ENCODE data around the gene PLA2G5. TPM values are rescaled to one million over a fixed set of nuclear protein-coding genes. Genes with fewer than 3 reads are reported as not detected.

Gene PLA2G5
- total RNA-seq, 4 donors from 2014 or later = 0.78 to 4.0 TPM; not detected in 2

DNA sequence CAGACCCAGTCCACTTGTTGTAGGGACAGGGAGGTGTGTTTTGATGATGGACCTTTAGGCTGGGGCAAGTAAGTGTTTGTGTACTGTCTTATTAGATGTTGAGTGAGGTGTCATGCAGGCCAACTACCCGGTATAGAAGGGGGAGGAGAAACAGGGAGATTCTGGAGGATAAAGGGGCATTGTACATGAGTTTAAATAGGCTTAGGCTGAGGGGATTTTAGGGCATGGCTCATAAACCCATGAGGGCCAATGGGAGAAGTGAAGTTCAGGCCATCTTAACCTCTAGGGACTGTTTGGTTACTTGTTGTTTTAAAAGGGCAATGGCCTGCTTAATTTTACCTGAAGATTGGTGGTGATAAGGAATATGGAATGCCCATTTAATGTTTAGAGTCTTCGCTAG, 38.2 kb upstream of the PLA2G5 start:
- 85 to 88% methylated on average over 2 of the region's 2 CpGs for WGBS, 2 donors
- no peak overlapping the region for H3K4me3 ChIP-seq (ENCODE audit: low read depth, poor library complexity, severe bottlenecking)
- intact Hi-C loops (cut with DNase I; ENCODE audit: low total_unique reads) = no loop called here
- TF ChIP-seq CTCF (IDR thresholded peaks at IDR 0.05) = no peak
- TF ChIP-seq POLR2A (IDR thresholded peaks at IDR 0.05) = no peak
- no peak for DNase-seq (ENCODE audit: low spot score in 2 of 2)

GRCh38 chr1:20032425-20032824, 37.6 kb upstream of the PLA2G5 start:
- no peak overlapping the region for H3K4me3 ChIP-seq (ENCODE audit: low read depth, poor library complexity, severe bottlenecking)
- TF ChIP-seq CTCF (IDR thresholded peaks at IDR 0.05) (no peak), POLR2A (IDR thresholded peaks at IDR 0.05) (no peak)
- 79 to 86% methylated on average over 1 of the region's 1 CpG for WGBS, 2 donors
- intact Hi-C loops (cut with DNase I; ENCODE audit: low total_unique reads) = no loop called here
- no peak for DNase-seq (ENCODE audit: low spot score in 2 of 2)

DNA sequence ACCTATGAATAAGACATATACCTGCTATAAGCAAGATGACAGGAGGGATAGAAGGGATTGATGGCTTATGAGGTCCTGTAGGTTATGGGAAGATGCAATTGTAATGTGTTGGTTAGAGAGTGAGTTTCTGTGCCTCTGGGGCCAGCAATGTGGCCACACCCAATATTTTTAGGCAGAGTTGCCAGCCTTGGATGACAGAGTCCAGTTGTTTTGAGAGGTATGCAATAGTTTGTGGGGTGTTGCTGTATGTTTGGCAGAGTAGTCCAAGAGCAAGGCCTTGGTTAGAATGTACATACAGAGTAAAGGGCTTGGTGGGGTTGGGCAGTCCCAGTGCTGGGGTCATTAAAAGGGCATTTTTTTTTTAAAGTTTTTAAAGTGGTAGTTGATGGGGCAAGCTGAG, 36.6 kb upstream of the PLA2G5 start:
- DNase-seq (ENCODE audit: low spot score in 2 of 2) = no peak
- TF ChIP-seq CTCF (IDR thresholded peaks at IDR 0.05) = no peak
- TF ChIP-seq POLR2A (IDR thresholded peaks at IDR 0.05) = no peak
- H3K4me3 ChIP-seq (ENCODE audit: low read depth, poor library complexity, severe bottlenecking) = no peak overlapping the region
- intact Hi-C loops (cut with DNase I; ENCODE audit: low total_unique reads) = no loop called here

DNA sequence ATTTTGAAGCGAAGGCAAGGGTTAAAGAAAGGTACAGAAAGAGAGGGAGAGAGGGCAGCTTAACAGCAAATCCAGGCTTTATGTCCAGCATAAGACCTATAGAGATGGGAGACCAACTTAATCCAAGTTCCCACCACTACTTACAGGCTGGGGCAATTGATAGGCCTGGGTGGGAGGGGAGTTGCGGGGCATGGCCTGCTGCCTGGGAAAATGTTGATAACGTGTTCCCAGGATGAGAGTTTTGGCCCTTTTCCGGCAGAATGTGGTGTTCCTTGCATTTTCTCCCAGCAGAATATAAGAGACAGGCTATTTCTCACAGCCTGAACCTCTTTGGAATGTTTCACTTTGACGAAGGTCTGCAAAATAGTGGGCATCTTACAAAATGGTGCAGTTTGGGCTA, 34.9 kb upstream of the PLA2G5 start:
- no peak for TF ChIP-seq CTCF (IDR thresholded peaks at IDR 0.05)
- TF ChIP-seq POLR2A (IDR thresholded peaks at IDR 0.05) = no peak
- intact Hi-C loops (cut with DNase I; ENCODE audit: low total_unique reads) = no loop called here
- no peak overlapping the region for H3K4me3 ChIP-seq (ENCODE audit: low read depth, poor library complexity, severe bottlenecking)
- WGBS, 2 donors = 84 to 90% methylated on average over 5 of the region's 5 CpGs
- no peak for DNase-seq (ENCODE audit: low spot score in 2 of 2)

- intact Hi-C loops (cut with DNase I; ENCODE audit: low total_unique reads) = no loop called here
- DNase-seq (ENCODE audit: low spot score in 2 of 2) = no peak
- WGBS, 2 donors = 55 to 72% methylated on average over 1 of the region's 1 CpG
- H3K4me3 ChIP-seq (ENCODE audit: low read depth, poor library complexity, severe bottlenecking) = no peak overlapping the region
- TF ChIP-seq CTCF (IDR thresholded peaks at IDR 0.05) (no peak), POLR2A (IDR thresholded peaks at IDR 0.05) (no peak)
These were observed 32.1 kb upstream of the PLA2G5 start for GRCh38 chr1:20037877-20038276.

GRCh38 chr1:20047096-20047495, 22.9 kb upstream of the PLA2G5 start:
- TF ChIP-seq CTCF (IDR thresholded peaks at IDR 0.05) = no peak
- TF ChIP-seq POLR2A (IDR thresholded peaks at IDR 0.05) = no peak
- intact Hi-C loops (cut with DNase I; ENCODE audit: low total_unique reads) = no loop called here
- DNase-seq (ENCODE audit: low spot score in 2 of 2) = no peak
- WGBS, 2 donors = 17 to 76% methylated on average over 1 of the region's 1 CpG
- no peak overlapping the region for H3K4me3 ChIP-seq (ENCODE audit: low read depth, poor library complexity, severe bottlenecking)

Data from lower leg skin (tissue), 4 donors.